Skeletal muscle satellite cell (primary cell): ENCODE measurements around the gene DUS3L.
A peak's percentile ranks its signal among the peaks of the same experiment; 100 is the strongest.

Experiments
- H3K27me3 ChIP-seq: 2 replicates; pipeline ENCODE4 v1.7.0; 2013; ENCODE audit warnings: low read length; ENCODE audit not compliant: control insufficient read depth, insufficient read depth
- H3K36me3 ChIP-seq: 2 replicates; pipeline ENCODE4 v1.7.0; 2013; ENCODE audit warnings: mild to moderate bottlenecking, control low read depth, low read length; ENCODE audit not compliant: insufficient read depth
- H3K4me1 ChIP-seq: 2 replicates; pipeline ENCODE4 v1.7.0; 2013; ENCODE audit warnings: low read length; ENCODE audit not compliant: control insufficient read depth, insufficient read depth
- H3K4me2 ChIP-seq: 2 replicates; pipeline ENCODE4 v1.7.0; 2013; ENCODE audit warnings: mild to moderate bottlenecking, low read length
- H3K4me3 ChIP-seq: 2 replicates; pipeline ENCODE4 v1.7.0; 2013; ENCODE audit warnings: low read length
- H3K9ac ChIP-seq: 2 replicates; pipeline ENCODE4 v1.7.0; 2013; ENCODE audit warnings: mild to moderate bottlenecking, low read depth, low read length, moderate library complexity
- H3K9me3 ChIP-seq: replicated peaks from 2 replicates; pipeline ENCODE4 v1.7.0; 2013; ENCODE audit warnings: mild to moderate bottlenecking, control low read depth, low read length

Gene DUS3L

DNA sequence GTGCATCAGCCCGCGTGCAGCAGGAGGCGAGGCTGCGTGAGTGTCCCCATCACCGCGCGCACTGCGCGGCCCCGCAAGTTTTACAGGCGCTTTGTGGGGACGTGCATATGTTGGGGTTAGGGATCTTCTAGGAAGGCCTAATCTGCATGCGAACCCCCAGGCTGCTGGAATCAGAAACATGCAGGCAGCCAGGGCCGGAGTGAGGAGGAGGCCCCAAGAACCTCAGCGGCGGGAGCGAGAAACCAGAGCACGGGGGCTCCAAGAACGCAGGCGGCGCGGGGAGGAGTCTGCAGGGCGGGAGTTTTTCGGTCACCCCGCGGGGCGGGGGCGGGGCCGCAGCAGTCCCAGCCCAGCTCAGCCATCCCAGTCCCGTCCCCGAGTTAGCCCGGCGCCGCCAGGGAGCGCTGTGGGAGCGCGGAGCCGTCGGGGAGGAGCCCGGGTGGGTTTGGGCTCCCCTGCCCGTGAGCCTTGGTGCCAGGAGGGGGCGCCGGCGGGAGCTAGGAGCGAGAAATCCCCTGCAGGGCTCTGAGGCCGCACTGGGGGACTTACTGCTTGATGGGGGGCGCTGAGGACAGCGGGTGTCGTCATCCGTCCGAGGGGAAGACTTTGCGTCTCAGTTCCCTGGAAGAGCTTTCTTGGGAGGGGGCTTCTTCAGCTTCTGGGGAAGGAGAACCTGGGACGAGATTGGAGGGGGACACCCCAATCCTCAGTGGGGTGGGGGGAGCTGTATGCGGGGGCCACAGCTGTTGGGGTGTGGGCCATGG is 13.0 kb upstream of the DUS3L start:
- Histone ChIP-seq H3K4me3 (peak overlapping the region; percentile 61), H3K27me3 (peaks cover 60% of the 10 kb centered on the region), H3K36me3 (no peaks in the 10 kb centered on the region), H3K4me1 (peaks cover 9% of the 10 kb centered on the region), H3K9me3 (no peaks in the 10 kb centered on the region), H3K9ac (peak overlapping the region; percentile 21), H3K4me2 (peak overlapping the region; percentile 84)

DNA sequence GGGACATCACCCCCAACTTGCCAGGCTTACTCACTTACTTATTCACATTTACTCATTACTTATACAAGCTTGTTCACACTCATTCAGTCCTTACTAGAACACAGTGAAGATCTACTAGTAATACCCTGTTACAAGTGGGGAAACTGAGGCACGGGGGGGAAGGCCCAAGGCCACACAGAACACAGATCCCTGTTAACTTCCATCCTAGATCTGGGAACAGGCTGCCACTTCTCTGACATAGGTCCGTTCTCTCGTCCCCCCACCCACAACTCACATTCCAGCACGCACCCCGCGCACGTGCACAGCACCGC is 12.4 kb upstream of the DUS3L start:
- no peak overlapping the region for H3K9ac ChIP-seq
- H3K4me1 ChIP-seq: peaks cover 9% of the 10 kb centered on the region
- H3K27me3 ChIP-seq: peaks cover 63% of the 10 kb centered on the region
- no peaks in the 10 kb centered on the region for H3K9me3 ChIP-seq
- H3K4me3 ChIP-seq: peak overlapping the region; percentile 61
- H3K4me2 ChIP-seq: peak overlapping the region; percentile 84
- H3K36me3 ChIP-seq: no peaks in the 10 kb centered on the region

DNA sequence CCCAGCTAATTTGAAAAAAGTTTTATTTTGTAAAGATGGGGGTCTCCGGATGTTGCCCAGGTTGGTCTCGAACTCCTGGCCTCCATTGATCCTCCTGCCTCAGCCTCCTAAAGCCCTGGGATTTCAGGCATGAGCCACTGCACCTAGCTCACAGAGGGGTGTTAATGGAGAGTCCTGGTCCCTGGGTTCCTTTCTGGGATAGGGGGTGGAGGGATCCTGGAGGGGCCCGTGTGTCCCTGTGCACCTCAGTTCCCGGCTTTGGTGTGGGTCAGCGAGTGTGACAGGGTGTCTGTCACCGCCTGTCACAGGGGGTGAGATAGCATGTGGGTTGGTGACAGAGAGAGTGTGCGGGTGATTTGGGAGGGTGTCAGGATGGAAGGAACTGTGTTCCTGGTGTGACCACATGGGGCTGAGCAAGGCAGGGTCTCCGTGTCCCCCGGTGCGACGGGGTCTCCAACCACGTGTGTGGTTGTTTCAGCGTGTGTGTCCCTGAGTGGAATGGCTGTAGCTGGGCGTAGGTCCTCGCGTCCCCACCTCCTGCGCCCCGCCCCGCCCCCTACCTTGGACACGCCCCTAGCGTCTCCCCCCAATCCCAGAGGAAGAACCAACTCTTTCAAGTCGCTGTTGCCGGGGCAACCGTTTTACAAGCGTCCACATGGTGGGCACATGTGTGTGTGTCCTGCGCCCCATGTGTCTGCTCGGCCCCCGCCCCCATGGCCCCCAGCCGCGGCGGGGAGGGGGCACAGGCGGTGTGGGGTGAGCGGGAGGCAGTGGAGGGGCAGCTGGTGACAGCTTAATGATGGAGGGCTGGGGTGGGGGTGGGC is 11.0 kb upstream of the DUS3L start:
- H3K36me3 ChIP-seq: no peaks in the 10 kb centered on the region
- peaks cover 9% of the 10 kb centered on the region for H3K4me1 ChIP-seq
- no peaks in the 10 kb centered on the region for H3K9me3 ChIP-seq
- peaks cover 62% of the 10 kb centered on the region for H3K27me3 ChIP-seq
- H3K9ac ChIP-seq: no peak overlapping the region
- no peak overlapping the region for H3K4me2 ChIP-seq
- no peak overlapping the region for H3K4me3 ChIP-seq

- no peak overlapping the region for H3K4me2 ChIP-seq
- H3K27me3 ChIP-seq: peaks cover 49% of the 10 kb centered on the region
- peaks cover 9% of the 10 kb centered on the region for H3K4me1 ChIP-seq
- no peaks in the 10 kb centered on the region for H3K36me3 ChIP-seq
- no peaks in the 10 kb centered on the region for H3K9me3 ChIP-seq
- H3K9ac ChIP-seq: no peak overlapping the region
- H3K4me3 ChIP-seq: no peak overlapping the region
Measured at GRCh38 chr19:5800361-5801270, 9.7 kb upstream of the DUS3L start.

DNA sequence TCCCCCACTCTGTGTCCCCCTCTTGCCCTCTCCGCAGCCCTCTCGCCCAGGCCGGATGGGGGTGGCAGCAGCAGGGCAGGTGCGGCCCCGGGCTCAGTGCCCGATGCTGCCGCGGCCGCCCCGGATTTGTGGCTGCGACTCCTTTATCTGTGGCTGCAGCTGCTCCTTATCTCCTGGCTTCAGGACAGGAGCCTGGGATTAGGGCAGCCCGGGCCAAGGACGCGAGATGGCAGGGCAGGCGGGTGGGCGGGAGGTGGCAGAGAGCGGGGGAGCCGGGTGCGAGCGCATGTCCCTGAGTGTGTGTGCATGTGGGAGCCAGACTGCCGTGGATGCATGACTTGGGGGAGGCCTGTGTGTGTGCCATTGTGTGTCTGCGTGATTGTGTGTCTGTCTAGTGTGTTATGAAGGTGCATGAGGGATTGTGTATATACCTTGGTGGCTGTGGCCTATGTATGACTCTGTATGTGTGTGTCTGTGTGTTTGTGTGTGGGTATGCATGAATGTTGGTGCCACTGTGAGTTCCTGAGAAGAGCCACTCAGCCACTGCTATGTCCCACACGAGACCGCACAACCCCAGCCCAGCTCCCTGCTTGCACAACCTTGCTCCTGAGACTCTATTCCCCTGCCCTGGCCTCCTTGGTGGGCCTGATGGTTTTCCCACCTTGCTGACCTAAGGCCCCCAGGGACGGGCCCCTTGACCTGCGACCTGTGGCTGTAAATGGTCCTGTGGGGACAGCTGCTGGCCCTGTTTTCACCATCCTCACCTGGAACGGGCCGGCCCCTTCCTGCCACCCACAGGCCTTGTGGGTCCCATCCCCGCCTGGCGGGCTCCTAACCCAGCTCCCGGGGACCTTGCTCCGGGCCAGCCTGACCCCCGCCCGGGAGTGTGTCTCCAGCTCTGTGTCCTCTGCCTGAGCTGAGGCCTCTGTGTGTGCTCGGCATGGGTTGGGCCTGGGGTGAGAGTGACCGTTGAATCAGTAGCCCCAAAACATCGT is 8.6 kb upstream of the DUS3L start:
- peaks cover 9% of the 10 kb centered on the region for H3K4me1 ChIP-seq
- no peak overlapping the region for H3K4me3 ChIP-seq
- H3K27me3 ChIP-seq: peaks cover 44% of the 10 kb centered on the region
- H3K9me3 ChIP-seq: no peaks in the 10 kb centered on the region
- no peaks in the 10 kb centered on the region for H3K36me3 ChIP-seq
- H3K9ac ChIP-seq: no peak overlapping the region
- no peak overlapping the region for H3K4me2 ChIP-seq

DNA sequence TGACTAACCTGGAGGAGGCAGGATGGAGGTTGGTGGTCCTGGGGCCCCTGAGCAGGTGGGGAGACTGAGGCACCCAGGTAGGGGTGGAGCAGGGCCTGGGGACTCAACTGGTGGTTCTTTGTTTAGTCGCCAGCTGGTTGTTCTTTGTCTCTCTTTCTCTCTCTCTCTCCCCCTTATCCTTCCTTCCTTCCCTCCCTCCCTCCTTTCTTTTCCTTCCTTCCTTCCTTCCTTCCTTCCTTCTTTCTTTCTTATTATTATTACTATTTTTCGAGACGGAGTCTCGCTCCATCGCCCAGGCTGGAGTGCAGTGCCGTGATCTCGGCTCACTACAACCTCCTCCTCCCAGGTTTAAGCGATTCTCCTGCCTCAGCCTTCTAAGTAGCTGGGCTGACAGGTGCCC is 7.3 kb upstream of the DUS3L start:
- Histone ChIP-seq H3K4me2 (no peak overlapping the region), H3K27me3 (peaks cover 36% of the 10 kb centered on the region), H3K9me3 (no peaks in the 10 kb centered on the region), H3K4me3 (no peak overlapping the region), H3K9ac (no peak overlapping the region), H3K4me1 (peaks cover 3% of the 10 kb centered on the region), H3K36me3 (no peaks in the 10 kb centered on the region)

- Histone ChIP-seq H3K4me2 (no peak overlapping the region), H3K9me3 (no peaks in the 10 kb centered on the region), H3K36me3 (no peaks in the 10 kb centered on the region), H3K4me3 (no peak overlapping the region), H3K4me1 (peaks cover 3% of the 10 kb centered on the region), H3K27me3 (peaks cover 23% of the 10 kb centered on the region), H3K9ac (no peak overlapping the region)
Measured at GRCh38 chr19:5795382-5795919, 4.5 kb upstream of the DUS3L start.

- Histone ChIP-seq H3K4me2 (no peak overlapping the region), H3K27me3 (peaks cover 5% of the 10 kb centered on the region), H3K9me3 (no peaks in the 10 kb centered on the region), H3K9ac (no peak overlapping the region), H3K4me1 (peaks cover 6% of the 10 kb centered on the region), H3K36me3 (peaks cover 15% of the 10 kb centered on the region), H3K4me3 (no peak overlapping the region)
Measured at GRCh38 chr19:5793188-5793587, 2.2 kb upstream of the DUS3L start.

DNA sequence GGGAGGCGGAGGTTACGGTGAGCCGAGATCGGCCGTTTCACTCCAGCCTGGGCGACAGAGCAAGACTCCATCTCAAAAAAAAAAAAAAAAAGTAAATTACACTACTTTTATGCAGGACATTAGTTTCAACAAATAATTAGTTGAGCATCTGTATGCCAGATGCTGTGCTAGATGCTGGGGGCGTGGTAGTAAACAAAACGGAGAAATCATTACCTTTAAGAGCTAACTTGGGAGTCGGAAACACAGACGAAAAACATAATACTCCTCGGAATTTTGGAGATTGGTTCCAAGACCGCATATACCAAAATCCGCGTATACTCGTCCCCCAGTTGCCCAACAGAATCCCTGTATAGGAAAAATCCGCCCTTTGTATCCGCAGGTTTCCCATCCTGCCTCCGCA is 1.3 kb upstream of the DUS3L start:
- Histone ChIP-seq H3K4me3 (no peak overlapping the region), H3K9ac (no peak overlapping the region), H3K9me3 (no peaks in the 10 kb centered on the region), H3K4me2 (no peak overlapping the region), H3K27me3 (no peaks in the 10 kb centered on the region), H3K36me3 (peaks cover 24% of the 10 kb centered on the region), H3K4me1 (peaks cover 6% of the 10 kb centered on the region)

DNA sequence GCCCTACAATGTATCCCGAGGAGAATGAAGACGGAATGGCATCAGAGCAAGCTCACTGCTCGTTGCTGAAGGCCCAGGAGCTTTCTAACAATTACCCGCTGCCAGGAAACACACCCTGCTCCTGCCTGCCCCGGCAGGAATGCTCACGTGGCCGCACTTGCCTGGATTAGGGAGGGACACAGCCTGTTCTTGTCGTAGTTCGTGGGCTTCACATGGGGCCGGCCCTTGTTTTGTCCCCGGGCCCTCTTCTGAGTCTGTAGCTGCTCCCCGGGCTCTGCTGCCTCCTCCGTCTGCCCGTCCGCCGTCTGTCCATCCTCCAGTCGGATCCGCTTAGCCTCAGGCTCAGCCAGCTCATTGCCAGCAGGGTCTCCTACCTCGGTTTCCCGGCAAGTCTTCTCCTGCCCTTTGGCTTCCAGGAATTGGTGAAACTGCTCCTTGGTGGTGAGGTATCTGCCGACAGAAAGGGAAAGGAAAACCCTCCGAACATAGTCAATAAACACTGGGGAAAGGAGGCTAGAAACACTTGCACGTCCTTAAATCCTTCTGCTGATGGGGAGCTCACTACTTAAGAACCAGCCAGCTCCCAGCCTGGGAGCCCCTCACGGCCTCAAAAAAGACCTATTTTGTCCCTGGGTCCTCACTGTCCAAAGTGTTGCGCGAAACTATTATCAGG is 941 bp downstream of the DUS3L start:
- Histone ChIP-seq H3K4me2 (peak overlapping the region; percentile 88), H3K4me3 (peak overlapping the region; percentile 86), H3K9me3 (no peaks in the 10 kb centered on the region), H3K27me3 (no peaks in the 10 kb centered on the region), H3K36me3 (peaks cover 42% of the 10 kb centered on the region), H3K9ac (peak overlapping the region; percentile 95), H3K4me1 (peaks cover 6% of the 10 kb centered on the region)
